ENCODE measurements around the gene RRM2. TPM values are rescaled to one million over a fixed set of nuclear protein-coding genes. Genes with fewer than 3 reads are reported as not detected.

The RRM2 gene
- total and polyA plus RNA-seq, 2 of the 4 experiments (the other 2 are of a cell fraction): 53.6 to 68.5 TPM

- WGBS, 2 experiments (ENCODE audit: extremely low coverage in 2 of 2, insufficient read length in 1 of 2): no CpG with 5 or more reads among the region's 11 CpGs
- Histone ChIP-seq H3K4me2 (ENCODE audit: low read depth, low read length) (no peak overlapping the region), H3K4me1 (ENCODE audit: control insufficient read depth, insufficient read depth, low read length) (peaks cover 10% of the 10 kb centered on the region), H2AK9ac (replicated peaks; ENCODE audit: low read depth, low read length, poor library complexity) (peak overlapping the region; percentile 80), H3K36me3 (ENCODE audit: control insufficient read depth, insufficient read depth, low read length) (no peaks in the 10 kb centered on the region), H4K20me1 (ENCODE audit: insufficient read depth, low read length) (no peaks in the 10 kb centered on the region), H3K14ac (replicated peaks; ENCODE audit: low read depth, low read length) (no peak overlapping the region), H2AFZ (replicated peaks; ENCODE audit: low read length, poor library complexity) (peak overlapping the region; percentile 4), H3K79me1 (ENCODE audit: low read depth in 1 of 2, low read length in 2 of 2) (no peaks in the 10 kb centered on the region), H3K27ac (ENCODE audit: insufficient read depth, low read length) (no peak overlapping the region), H2BK120ac (ENCODE audit: low read depth, low read length) (no peak overlapping the region), H2BK20ac (ENCODE audit: low read depth, low read length) (no peak overlapping the region), H2BK5ac (ENCODE audit: low read depth, low read length, poor library complexity, severe bottlenecking) (no peak overlapping the region), H3K23ac (ENCODE audit: low read depth, low read length) (no peak overlapping the region), H3K56ac (ENCODE audit: extremely low read depth, insufficient read depth, low read length) (no peak overlapping the region), H4K91ac (ENCODE audit: insufficient read depth, low read depth, low read length) (no peak overlapping the region), H3K4me3 (ENCODE audit: insufficient read depth, low read depth, low read length) (no peak overlapping the region), H2BK15ac (ENCODE audit: low read depth, low read length) (no peak overlapping the region), H3K4ac (ENCODE audit: low read depth, low read length) (no peak overlapping the region), H3K9me1 (ENCODE audit: insufficient read depth, low read length) (no peaks in the 10 kb centered on the region), H2AK5ac (ENCODE audit: low read depth, low read length) (peak overlapping the region; percentile 48; the same call in 1 of the 2 replicates), H4K5ac (ENCODE audit: low read depth, low read length) (no peak overlapping the region), H3K9me3 (ENCODE audit: control insufficient read depth, insufficient read depth, low read length) (no peaks in the 10 kb centered on the region), H3K18ac (ENCODE audit: low read depth, low read length) (no peak overlapping the region), H3K27me3 (ENCODE audit: control insufficient read depth, insufficient read depth, low read length) (no peaks in the 10 kb centered on the region), H3K9ac (ENCODE audit: low read depth, low read length) (no peak overlapping the region), H4K8ac (ENCODE audit: low read depth in 2 of 2, low read length in 2 of 2) (no peak overlapping the region)
- dilution Hi-C loops (cut with HindIII; ENCODE audit: low sequenced_read_pairs, unreplicated experiment) (no loop called here), intact Hi-C loops (cut with micrococcal nuclease) (no loop called here), in situ Hi-C loops (cut with MboI; ENCODE audit: low sequenced_read_pairs) (no loop called here)
- ATAC-seq (ENCODE audit: low read depth) (no peak), DNase-seq (no peak)
- ChIA-PET POLR2A (ENCODE audit: unreplicated experiment) (no interaction called here), CTCF (no interaction called here)
- BruUV-seq (replicated peaks): no TSS peak
- TF ChIP-seq RAD21 (IDR thresholded peaks at IDR 0.05; ENCODE audit: low read length) (no peak), MAFK (IDR thresholded peaks at IDR 0.05; ENCODE audit: low read depth, low read length) (no peak), NFE2L2 (IDR thresholded peaks at IDR 0.05; ENCODE audit: low read depth, low read length) (no peak), SMC3 (IDR thresholded peaks at IDR 0.05; ENCODE audit: low read depth, low read length) (no peak), MAZ (IDR thresholded peaks at IDR 0.05; ENCODE audit: borderline replicate concordance, low read depth, low read length) (no peak), ELK1 (IDR thresholded peaks at IDR 0.05; ENCODE audit: borderline replicate concordance, low read depth, low read length) (no peak), USF2 (IDR thresholded peaks at IDR 0.05; ENCODE audit: low read depth, low read length) (no peak), CTCF (conservative IDR thresholded peaks at IDR 0.05; ENCODE audit: low read depth, low read length) (no peak), FOS (IDR thresholded peaks at IDR 0.05; ENCODE audit: low read depth, low read length) (no peak), POLR2A (IDR thresholded peaks at IDR 0.05; ENCODE audit: low read depth, low read length) (no peak), RCOR1 (IDR thresholded peaks at IDR 0.05; ENCODE audit: insufficient replicate concordance, low read length) (no peak)
These were observed 44.8 kb downstream of the RRM2 start for GRCh38 chr2:10167316-10167715.
